K562 (cell line): Measurements from ENCODE around the gene CUX1. TPM values are rescaled to one million over a fixed set of nuclear protein-coding genes. Genes with fewer than 3 reads are reported as not detected.

ENCODE experiments used
- ATAC-seq: fragments of 200-7000 bp; cut with Tn5 transposase; 3 replicates; pipeline ENCODE4 v1.9.1; 2020; ENCODE audit warnings: moderate library complexity
- BruUV-seq: library from RNA; stranded (reverse); fragments of 400-500 nt; replicated peaks from 2 replicates; lab custom pipeline; 2021; lab: Mats Ljungman, UMichigan
- CTCF ChIA-PET: fragments of 300-600 bp; formaldehyde crosslinking; extraction: SDS; loops from one replicate; lab custom pipeline; 2021; ENCODE audit warnings: low intra/inter-chr PET ratio; lab: Yijun Ruan, JAX
- POLR2A ChIA-PET: fragments of 300-600, 350-650 bp; sonication (Branson Sonifier 250); formaldehyde crosslinking; extraction: SDS; loops from one replicate; lab custom pipeline; 2021; ENCODE audit warnings: antibody characterized with exemption, inconsistent platforms; lab: Yijun Ruan, JAX
- DNase-seq, 4 experiments: peaks; one replicate each; pipeline versions ENCODE4 v3.0.0 to v3.0.0-alpha.2; 2011 to 2018; ENCODE audit warnings: low spot score in 3 of 4, mixed read lengths in 3 of 4; ENCODE audit errors: extremely low read depth in 1 of 4
- FAIRE-seq: peaks from 2 replicates; lab custom pipeline; 2011; peaks lifted over from hg19 to GRCh38; lab: Jason Lieb, UNC
- H2AFZ ChIP-seq: 2 replicates; pipeline ENCODE4 v1.6.0; 2011; ENCODE audit warnings: low read depth, low read length, control low read depth, inconsistent platforms
- H3K27ac ChIP-seq: fragments of 200-600 bp; 3 replicates; pipeline ENCODE4 v1.8.0; 2011; ENCODE audit warnings: low read depth, mild to moderate bottlenecking, control low read depth, inconsistent platforms, low read length, moderate library complexity, mixed read lengths; ENCODE audit errors: extremely low read depth
- H3K27me3 ChIP-seq, 2 experiments: fragments of 300-600 bp in 1 of 2; 2 replicates in 1 of 2; 3 replicates in 1 of 2; pipeline versions ENCODE4 v1.6.0 to v1.8.0; 2011; ENCODE audit warnings: inconsistent platforms in 2 of 2, low read length in 2 of 2, mild to moderate bottlenecking in 1 of 2, mixed read lengths in 1 of 2, moderate library complexity in 1 of 2; ENCODE audit not compliant: control insufficient read depth in 2 of 2, insufficient read depth in 2 of 2
- H3K36me3 ChIP-seq: fragments of 300-600 bp; 3 replicates; pipeline ENCODE4 v1.8.0; 2011; ENCODE audit warnings: mild to moderate bottlenecking, low read length, inconsistent platforms; ENCODE audit not compliant: control insufficient read depth, insufficient read depth
- H3K4me1 ChIP-seq, 2 experiments: fragments of 200-600 bp in 1 of 2; replicated peaks in 1 of 2; 2 replicates in 1 of 2; 3 replicates in 1 of 2; pipeline versions ENCODE4 v1.5.1 to v1.8.0; 2011; ENCODE audit warnings: inconsistent platforms in 2 of 2, low read length in 2 of 2, mild to moderate bottlenecking in 1 of 2, mixed read lengths in 1 of 2, moderate library complexity in 1 of 2; ENCODE audit not compliant: control insufficient read depth in 2 of 2, insufficient read depth in 2 of 2
- H3K4me2 ChIP-seq: 2 replicates; pipeline ENCODE4 v1.6.1; 2011; ENCODE audit warnings: low read length, control low read depth, inconsistent platforms, mixed read lengths; ENCODE audit not compliant: insufficient read depth
- H3K4me3 ChIP-seq: fragments of 200-600 bp; sonication (generic), shearing (Covaris generic); 2 replicates; pipeline ENCODE4 v1.5.1; 2016; ENCODE audit warnings: control low read depth, inconsistent platforms
- H3K79me2 ChIP-seq: fragments of 200-600 bp; 3 replicates; pipeline ENCODE4 v1.8.0; 2011; ENCODE audit warnings: low read length, inconsistent platforms; ENCODE audit not compliant: control insufficient read depth, insufficient read depth
- H3K9ac ChIP-seq, 2 experiments: 2 replicates each; pipeline versions ENCODE4 v1.6.0 to v1.6.1; 2011; ENCODE audit warnings: low read depth in 2 of 2, low read length in 2 of 2, control low read depth in 1 of 2, inconsistent platforms in 1 of 2, mild to moderate bottlenecking in 1 of 2, mixed read lengths in 1 of 2; ENCODE audit not compliant: insufficient read depth in 1 of 2
- H3K9me1 ChIP-seq: one replicate; pipeline ENCODE4 v1.6.0; 2011; ENCODE audit warnings: inconsistent platforms, mild to moderate bottlenecking, low read length, moderate library complexity; ENCODE audit not compliant: control insufficient read depth, insufficient read depth
- H3K9me3 ChIP-seq: replicated peaks from 2 replicates; pipeline ENCODE4 v1.5.1; 2011; ENCODE audit warnings: low read depth, low read length, inconsistent platforms; ENCODE audit not compliant: control insufficient read depth, insufficient read depth
- H4K20me1 ChIP-seq: replicated peaks from 2 replicates; pipeline ENCODE4 v1.6.1; 2011; ENCODE audit warnings: low read length, inconsistent platforms, mixed read lengths; ENCODE audit not compliant: control insufficient read depth, insufficient read depth
- ESRRA ChIP-seq: fragments of 450-650 bp; IDR thresholded peaks from 2 replicates; pipeline ENCODE4 v1.6.1; 2014; ENCODE audit warnings: low read depth, mild to moderate bottlenecking, moderate library complexity, borderline replicate concordance
- HDAC3 ChIP-seq: fragments of 450-650 bp; IDR thresholded peaks from 2 replicates; pipeline ENCODE4 v1.6.1; 2018; ENCODE audit warnings: borderline replicate concordance, mild to moderate bottlenecking, moderate library complexity; ENCODE audit not compliant: partially characterized antibody
- MXI1 ChIP-seq: IDR thresholded peaks from 2 replicates; pipeline ENCODE4 v1.6.1; 2011; ENCODE audit warnings: low read depth, mild to moderate bottlenecking, improper control_type of control experiment, low read length
- RFX1 ChIP-seq: fragments of 450-650 bp; IDR thresholded peaks from 2 replicates; pipeline ENCODE4 v1.6.1; 2016; ENCODE audit warnings: mild to moderate bottlenecking, moderate library complexity
- SIX5 ChIP-seq, 2 experiments: IDR thresholded peaks; 2 replicates each; pipeline ENCODE4 v1.6.1; 2011; ENCODE audit warnings: low read length in 2 of 2, borderline replicate concordance in 1 of 2, low read depth in 1 of 2, mild to moderate bottlenecking in 1 of 2, moderate library complexity in 1 of 2; ENCODE audit not compliant: insufficient read depth in 1 of 2
- SOX6 ChIP-seq: fragments of 450-650 bp; IDR thresholded peaks from 2 replicates; pipeline ENCODE4 v1.6.1; 2014; ENCODE audit warnings: mild to moderate bottlenecking
- ZNF23 ChIP-seq: fragments of 250-450 bp; sonication (Bioruptor Pico); IDR thresholded peaks from 2 replicates; pipeline ENCODE4 v1.4.0; 2020; ENCODE audit warnings: mild to moderate bottlenecking
- WGBS: fragments of 100-300 bp; shearing (Covaris generic); methylation state at CpG from one replicate; pipeline ENCODE4 v1.1.6; 2016; ENCODE audit warnings: low coverage, mixed read lengths; ENCODE audit not compliant: insufficient coverage; ENCODE audit errors: missing lambda C conversion rate; 5-methylcytosine and 5-hydroxymethylcytosine counted together
- in situ Hi-C: fragments of 300-500 bp; cut with MboI; formaldehyde crosslinking; loops from 4 replicates; pipeline ENCODE4 v1.15.0; 2018; ENCODE audit warnings: inconsistent platforms, mixed read lengths
- intact Hi-C: fragments of 100-400 bp; cut with micrococcal nuclease; formaldehyde crosslinking; loops from 2 replicates; pipeline ENCODE4 v1.14.2; 2022
- polyA plus RNA-seq, 8 experiments: library from polyadenylated mRNA; depleted of rRNA in 4 of 8; stranded (reverse) in 5 of 8; unstranded in 3 of 8; fragments of >200 nt; fragmentation: Nextera tagmentation in 2 of 8; fragmentation: Illumina TruSeq in 1 of 8; extraction: Ambion mirVana in 2 of 8; extraction: Trizol in 1 of 8; gene quantifications; 2 replicates each; pipeline versions ENCODE4 v1.2.1 to v1.2.3, GENCODE V29; 2011 to 2014; ENCODE audit warnings: inconsistent platforms in 1 of 8, missing spikeins in 1 of 8
- total RNA-seq, 7 experiments: library from RNA; depleted of rRNA in 6 of 7; stranded (reverse); fragments of >200 nt in 6 of 7; fragmentation: Illumina TruSeq in 2 of 7; extraction: Trizol in 2 of 7; gene quantifications; 2 replicates each; pipeline versions ENCODE4 v1.2.1 to v1.2.3, GENCODE V29; 2011 to 2021; ENCODE audit warnings: low replicate concordance in 1 of 7
- TF ChIP-seq, protein P1 (sequence below): fragments of 250-450 bp; sonication (Bioruptor Pico); IDR thresholded peaks from 2 replicates; pipeline ENCODE4 v1.4.0; 2020; ENCODE audit warnings: mild to moderate bottlenecking, moderate library complexity
- TF ChIP-seq, protein P2 (sequence below): fragments of 450-650 bp; IDR thresholded peaks from 2 replicates; pipeline ENCODE4 v1.6.1; 2016; ENCODE audit warnings: low read depth, mild to moderate bottlenecking, moderate library complexity

Gene CUX1
- total and polyA plus RNA-seq, 9 of the 15 experiments (the other 6 are each of a cell fraction or from before 2014, with no cell fraction given) = 3.6 to 55.3 (median 25.2) TPM

DNA sequence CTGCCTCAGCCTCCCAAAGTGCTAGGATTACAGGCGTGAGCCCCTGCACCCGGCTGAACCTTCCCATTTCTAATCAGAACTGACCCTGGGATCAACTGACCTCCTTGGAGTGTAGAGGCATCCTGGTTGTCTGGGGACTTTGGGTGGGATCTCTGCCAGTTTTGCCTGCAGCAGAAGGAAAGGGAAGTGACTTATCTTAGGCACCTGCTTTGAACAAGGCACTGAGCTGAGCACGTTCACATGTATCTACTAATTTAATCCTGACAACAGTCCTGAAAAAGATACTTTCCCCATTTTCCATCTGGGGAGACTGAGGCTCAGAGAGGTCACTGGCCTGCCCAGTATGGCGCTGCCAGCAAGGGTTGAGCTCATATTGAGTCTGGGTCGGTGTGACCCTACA is 153.4 kb downstream of the CUX1 start:
- no peaks in the 10 kb centered on the region for H3K36me3 ChIP-seq
- no peak for TF ChIP-seq MXI1
- no peak for TF ChIP-seq ZNF23 (CRISPR knock-in tag)
- no peak for TF ChIP-seq SIX5 (IDR thresholded peaks at IDR 0.05; ENCODE audit: borderline replicate concordance in 1 of 2, insufficient read depth in 1 of 2, low read depth in 1 of 2, low read length in 2 of 2)
- no peak for TF ChIP-seq HDAC3
- TF ChIP-seq, protein P1, sequence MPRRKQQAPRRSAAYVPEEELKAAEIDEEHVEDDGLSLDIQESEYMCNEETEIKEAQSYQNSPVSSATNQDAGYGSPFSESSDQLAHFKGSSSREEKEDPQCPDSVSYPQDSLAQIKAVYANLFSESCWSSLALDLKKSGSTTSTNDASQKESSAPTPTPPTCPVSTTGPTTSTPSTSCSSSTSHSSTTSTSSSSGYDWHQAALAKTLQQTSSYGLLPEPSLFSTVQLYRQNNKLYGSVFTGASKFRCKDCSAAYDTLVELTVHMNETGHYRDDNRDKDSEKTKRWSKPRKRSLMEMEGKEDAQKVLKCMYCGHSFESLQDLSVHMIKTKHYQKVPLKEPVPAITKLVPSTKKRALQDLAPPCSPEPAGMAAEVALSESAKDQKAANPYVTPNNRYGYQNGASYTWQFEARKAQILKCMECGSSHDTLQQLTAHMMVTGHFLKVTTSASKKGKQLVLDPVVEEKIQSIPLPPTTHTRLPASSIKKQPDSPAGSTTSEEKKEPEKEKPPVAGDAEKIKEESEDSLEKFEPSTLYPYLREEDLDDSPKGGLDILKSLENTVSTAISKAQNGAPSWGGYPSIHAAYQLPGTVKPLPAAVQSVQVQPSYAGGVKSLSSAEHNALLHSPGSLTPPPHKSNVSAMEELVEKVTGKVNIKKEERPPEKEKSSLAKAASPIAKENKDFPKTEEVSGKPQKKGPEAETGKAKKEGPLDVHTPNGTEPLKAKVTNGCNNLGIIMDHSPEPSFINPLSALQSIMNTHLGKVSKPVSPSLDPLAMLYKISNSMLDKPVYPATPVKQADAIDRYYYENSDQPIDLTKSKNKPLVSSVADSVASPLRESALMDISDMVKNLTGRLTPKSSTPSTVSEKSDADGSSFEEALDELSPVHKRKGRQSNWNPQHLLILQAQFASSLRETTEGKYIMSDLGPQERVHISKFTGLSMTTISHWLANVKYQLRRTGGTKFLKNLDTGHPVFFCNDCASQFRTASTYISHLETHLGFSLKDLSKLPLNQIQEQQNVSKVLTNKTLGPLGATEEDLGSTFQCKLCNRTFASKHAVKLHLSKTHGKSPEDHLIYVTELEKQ = no peak
- TF ChIP-seq, protein P2, sequence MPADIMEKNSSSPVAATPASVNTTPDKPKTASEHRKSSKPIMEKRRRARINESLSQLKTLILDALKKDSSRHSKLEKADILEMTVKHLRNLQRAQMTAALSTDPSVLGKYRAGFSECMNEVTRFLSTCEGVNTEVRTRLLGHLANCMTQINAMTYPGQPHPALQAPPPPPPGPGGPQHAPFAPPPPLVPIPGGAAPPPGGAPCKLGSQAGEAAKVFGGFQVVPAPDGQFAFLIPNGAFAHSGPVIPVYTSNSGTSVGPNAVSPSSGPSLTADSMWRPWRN = no peak
- TF ChIP-seq SOX6 = no peak
- TF ChIP-seq RFX1 = no peak
- TF ChIP-seq ESRRA = peak; percentile 41; the same call in 1 of the 2 replicates
- H4K20me1 ChIP-seq = no peaks in the 10 kb centered on the region; the same call in 1 of the 2 replicates
- ATAC-seq (no peak), DNase-seq (no peak), FAIRE-seq (no peak)
- ChIA-PET CTCF (interaction anchor here (0.7 kb wide), 1 partner anchor 114 kb away, joined by 3 read pairs; no protein-coding TSS in a partner anchor), POLR2A (interaction anchor here (0.6 to 1.6 kb wide), 3 partner anchors 15 to 112 kb away, joined by 3 read pairs; no protein-coding TSS in a partner anchor)
- H3K4me2 ChIP-seq = no peak overlapping the region
- H3K79me2 ChIP-seq = peaks cover 11% of the 10 kb centered on the region; the same call in 2 of the 3 replicates
- H3K4me3 ChIP-seq = no peak overlapping the region
- H3K9ac ChIP-seq = peak overlapping the region in 1 of 2 experiments; percentile 40; a peak in 2 of 4 replicates
- H3K9me1 ChIP-seq = no peaks in the 10 kb centered on the region
- H3K4me1 ChIP-seq = peaks cover 4 to 16% of the 10 kb centered on the region in 2 experiments; a peak in 3 of 5 replicates
- no peaks in the 10 kb centered on the region for H3K27me3 ChIP-seq
- 64% methylated on average over 5 of the region's 5 CpGs for WGBS
- in situ Hi-C loops = no loop called here
- H3K9me3 ChIP-seq = no peaks in the 10 kb centered on the region
- intact Hi-C loops = no loop called here
- no peak overlapping the region for H3K27ac ChIP-seq
- no peak overlapping the region for H2AFZ ChIP-seq
- BruUV-seq = no TSS peak
